GM18870 (cell line): ENCODE data around the gene FGF19.

Experiments
- ATAC-seq: cut with Tn5 transposase; IDR thresholded peaks from one replicate; pipeline ENCODE4 v1.9.1; 2021; ENCODE audit warnings: moderate library complexity; ENCODE audit not compliant: unreplicated experiment

FGF19 gene

GRCh38 chr11:69656536-69657455 lies 47.0 kb downstream of the FGF19 start:
- no peak for ATAC-seq

DNA sequence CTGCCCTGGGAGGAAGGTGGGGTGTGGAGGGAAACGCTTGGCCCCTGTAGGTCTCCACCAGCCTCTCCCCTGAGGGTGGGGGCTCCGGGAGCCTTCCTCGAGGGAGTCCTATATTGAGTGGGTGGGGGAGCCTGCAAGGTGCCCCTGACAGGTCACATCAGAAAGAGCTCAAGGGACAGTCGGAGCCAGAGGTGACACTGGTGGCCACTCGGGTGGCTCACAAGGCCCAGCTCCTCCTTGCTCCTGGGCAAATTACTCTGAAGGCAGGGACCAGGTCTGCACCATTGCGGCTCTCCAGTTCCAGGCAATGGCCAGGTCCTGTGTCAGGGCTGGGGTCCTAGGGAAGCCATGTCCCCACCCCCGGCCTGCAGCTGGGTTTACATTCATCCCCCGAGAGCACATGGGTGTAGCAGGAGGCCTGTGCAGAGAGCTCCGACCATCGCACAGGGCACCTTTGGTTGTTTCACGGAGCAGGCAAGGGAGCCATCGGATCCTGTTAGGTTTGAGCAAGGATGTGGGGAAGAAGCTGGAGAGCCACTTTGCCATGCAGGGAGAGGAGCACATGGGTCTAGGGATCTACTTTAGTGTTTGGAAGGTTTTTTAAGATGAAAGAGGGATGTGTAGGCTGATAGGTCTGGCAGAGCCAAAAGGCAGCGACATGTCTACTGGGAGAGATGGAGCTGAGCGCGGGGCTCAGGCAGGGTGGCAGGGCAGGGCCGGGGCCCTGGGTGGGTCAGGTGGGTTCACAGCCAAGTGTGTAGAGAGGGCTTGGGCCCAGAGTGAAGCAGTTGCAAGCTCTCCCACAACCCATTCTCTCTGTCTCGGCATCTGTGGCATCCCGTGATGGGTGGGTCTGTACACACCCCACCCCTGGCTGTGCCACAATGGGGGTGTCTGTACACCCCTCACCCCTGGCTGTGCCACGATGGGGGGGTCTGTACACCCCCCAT lies 48.1 kb downstream of the FGF19 start:
- ATAC-seq: no peak

- ATAC-seq: no peak
These were observed 49.0 kb downstream of the FGF19 start for GRCh38 chr11:69654660-69655478.

DNA sequence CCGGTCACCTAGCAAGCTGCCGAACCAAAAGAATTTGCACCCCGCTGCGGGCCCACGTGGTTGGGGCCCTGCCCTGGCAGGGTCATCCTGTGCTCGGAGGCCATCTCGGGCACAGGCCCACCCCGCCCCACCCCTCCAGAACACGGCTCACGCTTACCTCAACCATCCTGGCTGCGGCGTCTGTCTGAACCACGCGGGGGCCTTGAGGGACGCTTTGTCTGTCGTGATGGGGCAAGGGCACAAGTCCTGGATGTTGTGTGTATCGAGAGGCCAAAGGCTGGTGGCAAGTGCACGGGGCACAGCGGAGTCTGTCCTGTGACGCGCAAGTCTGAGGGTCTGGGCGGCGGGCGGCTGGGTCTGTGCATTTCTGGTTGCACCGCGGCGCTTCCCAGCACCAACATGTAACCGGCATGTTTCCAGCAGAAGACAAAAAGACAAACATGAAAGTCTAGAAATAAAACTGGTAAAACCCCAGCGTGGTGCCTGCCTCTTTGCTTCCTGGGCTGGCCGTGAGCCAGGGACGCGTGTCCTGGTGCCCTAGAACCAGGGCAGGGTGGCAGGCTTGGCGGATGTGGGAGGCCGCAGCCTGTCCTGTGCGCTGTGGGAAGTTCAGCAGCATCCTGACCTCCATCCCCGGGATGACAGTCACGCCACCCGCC lies 49.7 kb downstream of the FGF19 start:
- no peak for ATAC-seq

DNA sequence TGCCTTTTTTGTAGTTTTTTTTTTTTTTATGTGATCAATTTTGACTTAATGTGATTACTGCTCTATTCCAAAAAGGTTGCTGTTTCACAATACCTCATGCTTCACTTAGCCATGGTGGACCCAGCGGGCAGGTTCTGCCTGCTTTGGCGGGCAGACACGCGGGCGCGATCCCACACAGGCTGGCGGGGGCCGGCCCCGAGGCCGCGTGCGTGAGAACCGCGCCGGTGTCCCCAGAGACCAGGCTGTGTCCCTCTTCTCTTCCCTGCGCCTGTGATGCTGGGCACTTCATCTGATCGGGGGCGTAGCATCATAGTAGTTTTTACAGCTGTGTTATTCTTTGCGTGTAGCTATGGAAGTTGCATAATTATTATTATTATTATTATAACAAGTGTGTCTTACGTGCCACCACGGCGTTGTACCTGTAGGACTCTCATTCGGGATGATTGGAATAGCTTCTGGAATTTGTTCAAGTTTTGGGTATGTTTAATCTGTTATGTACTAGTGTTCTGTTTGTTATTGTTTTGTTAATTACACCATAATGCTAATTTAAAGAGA lies 50.3 kb downstream of the FGF19 start:
- no peak for ATAC-seq

DNA sequence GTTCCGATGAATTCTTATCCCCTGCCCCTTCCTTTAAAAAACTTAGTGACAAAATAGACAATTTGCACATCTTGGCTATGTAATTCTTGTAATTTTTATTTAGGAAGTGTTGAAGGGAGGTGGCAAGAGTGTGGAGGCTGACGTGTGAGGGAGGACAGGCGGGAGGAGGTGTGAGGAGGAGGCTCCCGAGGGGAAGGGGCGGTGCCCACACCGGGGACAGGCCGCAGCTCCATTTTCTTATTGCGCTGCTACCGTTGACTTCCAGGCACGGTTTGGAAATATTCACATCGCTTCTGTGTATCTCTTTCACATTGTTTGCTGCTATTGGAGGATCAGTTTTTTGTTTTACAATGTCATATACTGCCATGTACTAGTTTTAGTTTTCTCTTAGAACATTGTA lies 50.8 kb downstream of the FGF19 start:
- ATAC-seq: no peak

DNA sequence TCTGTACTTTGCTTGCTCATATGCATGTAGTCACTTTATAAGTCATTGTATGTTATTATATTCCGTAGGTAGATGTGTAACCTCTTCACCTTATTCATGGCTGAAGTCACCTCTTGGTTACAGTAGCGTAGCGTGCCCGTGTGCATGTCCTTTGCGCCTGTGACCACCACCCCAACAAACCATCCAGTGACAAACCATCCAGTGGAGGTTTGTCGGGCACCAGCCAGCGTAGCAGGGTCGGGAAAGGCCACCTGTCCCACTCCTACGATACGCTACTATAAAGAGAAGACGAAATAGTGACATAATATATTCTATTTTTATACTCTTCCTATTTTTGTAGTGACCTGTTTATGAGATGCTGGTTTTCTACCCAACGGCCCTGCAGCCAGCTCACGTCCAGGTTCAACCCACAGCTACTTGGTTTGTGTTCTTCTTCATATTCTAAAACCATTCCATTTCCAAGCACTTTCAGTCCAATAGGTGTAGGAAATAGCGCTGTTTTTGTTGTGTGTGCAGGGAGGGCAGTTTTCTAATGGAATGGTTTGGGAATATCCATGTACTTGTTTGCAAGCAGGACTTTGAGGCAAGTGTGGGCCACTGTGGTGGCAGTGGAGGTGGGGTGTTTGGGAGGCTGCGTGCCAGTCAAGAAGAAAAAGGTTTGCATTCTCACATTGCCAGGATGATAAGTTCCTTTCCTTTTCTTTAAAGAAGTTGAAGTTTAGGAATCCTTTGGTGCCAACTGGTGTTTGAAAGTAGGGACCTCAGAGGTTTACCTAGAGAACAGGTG lies 51.8 kb downstream of the FGF19 start:
- ATAC-seq: no peak

DNA sequence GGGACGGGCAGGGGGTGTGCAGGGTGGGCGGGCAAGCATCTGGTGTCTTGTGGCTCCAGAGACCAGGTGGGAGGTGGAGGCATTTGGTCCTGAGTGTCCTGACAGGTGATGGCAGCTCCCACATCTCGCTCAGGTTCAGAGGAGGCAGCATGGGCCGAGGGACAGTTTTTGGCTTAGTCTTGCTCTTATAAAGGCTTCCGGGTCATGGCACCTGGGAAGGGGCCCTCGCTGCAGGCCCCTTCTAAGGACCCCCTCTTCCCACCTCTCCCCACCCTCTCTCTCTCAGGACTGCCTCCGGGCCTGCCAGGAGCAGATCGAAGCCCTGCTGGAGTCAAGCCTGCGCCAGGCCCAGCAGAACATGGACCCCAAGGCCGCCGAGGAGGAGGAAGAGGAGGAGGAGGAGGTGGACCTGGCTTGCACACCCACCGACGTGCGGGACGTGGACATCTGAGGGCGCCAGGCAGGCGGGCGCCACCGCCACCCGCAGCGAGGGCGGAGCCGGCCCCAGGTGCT lies 52.9 kb downstream of the FGF19 start:
- ATAC-seq: no peak

DNA sequence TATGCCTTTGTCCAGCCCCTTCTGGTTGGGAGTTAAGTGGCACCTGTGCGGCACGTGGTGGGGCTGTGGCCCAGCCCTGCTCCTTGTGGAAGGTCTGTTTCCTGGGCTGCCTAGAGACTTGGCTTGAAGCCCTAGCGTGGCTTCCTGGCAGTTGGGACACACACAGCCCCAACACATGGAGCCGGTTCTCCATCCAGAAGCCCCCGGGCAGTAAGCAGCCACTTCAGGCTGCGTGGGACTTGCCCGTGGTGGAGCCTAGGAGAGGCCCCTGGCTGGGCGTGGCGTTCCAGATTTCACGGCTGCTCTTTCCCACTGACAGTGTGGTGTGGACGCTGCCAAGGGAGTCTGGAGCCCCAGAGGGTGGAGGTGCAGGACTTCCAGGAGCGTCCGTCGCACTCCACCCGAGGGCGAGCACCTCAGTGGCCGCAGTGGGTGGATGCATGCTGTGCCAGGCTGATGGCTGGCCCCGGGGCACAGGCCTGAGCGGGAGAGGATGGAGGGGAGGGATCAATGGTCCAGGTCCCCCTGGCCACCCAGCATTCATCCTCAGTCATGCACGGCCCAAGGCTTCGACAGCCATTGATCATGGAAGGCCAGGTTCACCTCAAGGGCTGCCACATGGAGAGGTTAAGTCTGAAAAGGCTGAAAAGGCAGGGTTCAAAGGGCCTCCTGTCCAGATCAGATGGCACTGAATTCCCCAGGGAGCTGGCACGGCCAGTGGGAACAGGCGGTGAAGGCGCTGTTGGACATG lies 53.6 kb downstream of the FGF19 start:
- no peak for ATAC-seq

GRCh38 chr11:69649576-69649900 lies 54.3 kb downstream of the FGF19 start:
- no peak for ATAC-seq

- ATAC-seq: no peak
These were observed 54.9 kb downstream of the FGF19 start for GRCh38 chr11:69648679-69649575.
